HG02642 (cell line): Measurements from ENCODE around the gene SPECC1L.
"Not testable (repeated sequence)": the region's sequence is repeated elsewhere in the genome, so short reads cannot be mapped to it uniquely, and the experiment has no call there.

Experiments
- ATAC-seq: cut with Tn5 transposase; IDR thresholded peaks from one replicate; pipeline ENCODE4 v1.9.1; 2021; ENCODE audit warnings: mild to moderate bottlenecking; ENCODE audit not compliant: unreplicated experiment, poor library complexity

SPECC1L gene

GRCh38 chr22:24270556-24271385 is at the start of gene SPECC1L:
SPECC1L (plus strand) TSS chr22:24270831; CDS start chr22:24302232, 31,401 bp downstream.
- ATAC-seq = peak; percentile 89

- no peak for ATAC-seq
These were observed 46.2 kb upstream of the SPECC1L start for GRCh38 chr22:24224468-24224867.

GRCh38 chr22:24225044-24225601 is 45.5 kb upstream of the SPECC1L start:
- ATAC-seq = no peak

GRCh38 chr22:24225951-24226350 is 44.7 kb upstream of the SPECC1L start:
- no peak for ATAC-seq

GRCh38 chr22:24230911-24231656 is 39.5 kb upstream of the SPECC1L start:
- no peak for ATAC-seq

- ATAC-seq = no peak
These were observed 38.9 kb upstream of the SPECC1L start for GRCh38 chr22:24231706-24232105.

GRCh38 chr22:24232124-24232523 is 38.5 kb upstream of the SPECC1L start:
- no peak for ATAC-seq

GRCh38 chr22:24232725-24233124 is 37.9 kb upstream of the SPECC1L start:
- ATAC-seq = no peak

GRCh38 chr22:24233235-24233634 is 37.4 kb upstream of the SPECC1L start:
- no peak for ATAC-seq

- no peak for ATAC-seq
These were observed 36.8 kb upstream of the SPECC1L start for GRCh38 chr22:24233816-24234215.

GRCh38 chr22:24235315-24235714 is 35.3 kb upstream of the SPECC1L start:
- ATAC-seq = no peak

GRCh38 chr22:24236656-24237055 is 34.0 kb upstream of the SPECC1L start:
- no peak for ATAC-seq

- not testable (repeated sequence) for ATAC-seq
These were observed 32.4 kb upstream of the SPECC1L start for GRCh38 chr22:24238101-24238694.

GRCh38 chr22:24240381-24240780 is 30.2 kb upstream of the SPECC1L start:
- ATAC-seq = no peak

GRCh38 chr22:24240985-24241692 is 29.5 kb upstream of the SPECC1L start:
- not testable (repeated sequence) for ATAC-seq

- ATAC-seq = not testable (repeated sequence)
These were observed 27.2 kb upstream of the SPECC1L start for GRCh38 chr22:24243417-24243816.

GRCh38 chr22:24244144-24244787 is 26.4 kb upstream of the SPECC1L start:
- no peak for ATAC-seq

- not testable (repeated sequence) for ATAC-seq
These were observed 25.6 kb upstream of the SPECC1L start, which contains the start of gene GGT5 for GRCh38 chr22:24245030-24245431. GGT5 (minus strand) TSS chr22:24245082; CDS start chr22:24244725, 357 bp downstream.
